ENCODE data around the gene TXNDC15. TPM values are rescaled to one million over a fixed set of nuclear protein-coding genes. Genes with fewer than 3 reads are reported as not detected.

The TXNDC15 gene
- total and polyA plus RNA-seq, 2 of the 13 experiments (the other 11 are each of a cell fraction or from before 2014, with no cell fraction given) = 22.2 to 49.9 TPM

- TF ChIP-seq, protein P1, sequence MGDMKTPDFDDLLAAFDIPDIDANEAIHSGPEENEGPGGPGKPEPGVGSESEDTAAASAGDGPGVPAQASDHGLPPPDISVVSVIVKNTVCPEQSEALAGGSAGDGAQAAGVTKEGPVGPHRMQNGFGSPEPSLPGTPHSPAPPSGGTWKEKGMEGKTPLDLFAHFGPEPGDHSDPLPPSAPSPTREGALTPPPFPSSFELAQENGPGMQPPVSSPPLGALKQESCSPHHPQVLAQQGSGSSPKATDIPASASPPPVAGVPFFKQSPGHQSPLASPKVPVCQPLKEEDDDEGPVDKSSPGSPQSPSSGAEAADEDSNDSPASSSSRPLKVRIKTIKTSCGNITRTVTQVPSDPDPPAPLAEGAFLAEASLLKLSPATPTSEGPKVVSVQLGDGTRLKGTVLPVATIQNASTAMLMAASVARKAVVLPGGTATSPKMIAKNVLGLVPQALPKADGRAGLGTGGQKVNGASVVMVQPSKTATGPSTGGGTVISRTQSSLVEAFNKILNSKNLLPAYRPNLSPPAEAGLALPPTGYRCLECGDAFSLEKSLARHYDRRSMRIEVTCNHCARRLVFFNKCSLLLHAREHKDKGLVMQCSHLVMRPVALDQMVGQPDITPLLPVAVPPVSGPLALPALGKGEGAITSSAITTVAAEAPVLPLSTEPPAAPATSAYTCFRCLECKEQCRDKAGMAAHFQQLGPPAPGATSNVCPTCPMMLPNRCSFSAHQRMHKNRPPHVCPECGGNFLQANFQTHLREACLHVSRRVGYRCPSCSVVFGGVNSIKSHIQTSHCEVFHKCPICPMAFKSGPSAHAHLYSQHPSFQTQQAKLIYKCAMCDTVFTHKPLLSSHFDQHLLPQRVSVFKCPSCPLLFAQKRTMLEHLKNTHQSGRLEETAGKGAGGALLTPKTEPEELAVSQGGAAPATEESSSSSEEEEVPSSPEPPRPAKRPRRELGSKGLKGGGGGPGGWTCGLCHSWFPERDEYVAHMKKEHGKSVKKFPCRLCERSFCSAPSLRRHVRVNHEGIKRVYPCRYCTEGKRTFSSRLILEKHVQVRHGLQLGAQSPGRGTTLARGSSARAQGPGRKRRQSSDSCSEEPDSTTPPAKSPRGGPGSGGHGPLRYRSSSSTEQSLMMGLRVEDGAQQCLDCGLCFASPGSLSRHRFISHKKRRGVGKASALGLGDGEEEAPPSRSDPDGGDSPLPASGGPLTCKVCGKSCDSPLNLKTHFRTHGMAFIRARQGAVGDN (CRISPR knock-in tag; IDR thresholded peaks at IDR 0.05) = peak; percentile 79
- TF ChIP-seq ZNF337 (CRISPR knock-in tag; IDR thresholded peaks at IDR 0.05; ENCODE audit: borderline replicate concordance, low read depth) = peak; percentile 40; the same call in 1 of the 2 replicates
- peak; percentile 71; the same call in 1 of the 2 replicates for TF ChIP-seq FUBP1 (CRISPR knock-in tag; IDR thresholded peaks at IDR 0.05; ENCODE audit: borderline replicate concordance)
- TF ChIP-seq ZBTB8A (CRISPR knock-in tag; IDR thresholded peaks at IDR 0.05; ENCODE audit: borderline replicate concordance, low read depth) = peak; percentile 97
- TF ChIP-seq ZNF770 (CRISPR knock-in tag; IDR thresholded peaks at IDR 0.05) = peak; percentile 100
- TF ChIP-seq ZKSCAN1 (IDR thresholded peaks at IDR 0.05; ENCODE audit: low read length) = no peak; the same call in 1 of the 2 replicates
- TF ChIP-seq ZNF335 (CRISPR knock-in tag; IDR thresholded peaks at IDR 0.05) = peak; percentile 97
- TF ChIP-seq ZSCAN21 (CRISPR knock-in tag; IDR thresholded peaks at IDR 0.05; ENCODE audit: borderline replicate concordance) = peak; percentile 88
- TF ChIP-seq NR2F2 (IDR thresholded peaks at IDR 0.05; ENCODE audit: borderline replicate concordance, low read depth) = no peak
- no peak for TF ChIP-seq MBNL3 (CRISPR knock-in tag; conservative IDR thresholded peaks at IDR 0.05)
- peak; percentile 81 for TF ChIP-seq RBM22 (optimal IDR thresholded peaks at IDR 0.05; ENCODE audit: low read length)
- TF ChIP-seq RARA (CRISPR knock-in tag; IDR thresholded peaks at IDR 0.05) = peak; percentile 22; the same call in 1 of the 2 replicates
- TF ChIP-seq ZNF367 (CRISPR knock-in tag; IDR thresholded peaks at IDR 0.05; ENCODE audit: borderline replicate concordance) = no peak; the same call in 1 of the 2 replicates
- TF ChIP-seq BRD4 (CRISPR knock-in tag; IDR thresholded peaks at IDR 0.05) = no peak
- TF ChIP-seq RFX3 (CRISPR knock-in tag; IDR thresholded peaks at IDR 0.05) = no peak
- no peak for TF ChIP-seq ZKSCAN8 (CRISPR knock-in tag; IDR thresholded peaks at IDR 0.05; ENCODE audit: borderline replicate concordance)
Observed at GRCh38 chr5:134904610-134905245, 30.6 kb downstream of the TXNDC15 start, which contains the start of gene PCBD2 (continued).

All from HepG2 (cell line).